Upper lobe of left lung (tissue), 6 donors: Measurements from ENCODE around the gene GRIK3. TPM values are rescaled to one million over a fixed set of nuclear protein-coding genes. Genes with fewer than 3 reads are reported as not detected.
A peak's percentile ranks its signal among the peaks of the same experiment; 100 is the strongest.

Experiments
- ATAC-seq, 2 donors: fragments of 200-7000 bp; cut with Tn5 transposase; one replicate each; pipeline ENCODE4 v1.9.1; 2022; ENCODE audit warnings: mild to moderate bottlenecking in 2 of 2, moderate library complexity in 2 of 2; ENCODE audit not compliant: low FRiP score in 2 of 2
- DNase-seq, 2 donors: peaks; one replicate each; pipeline ENCODE4 v3.0.0-alpha.2; 2019 to 2020
- H3K27ac ChIP-seq, 4 donors: fragments of 200-600 bp; sonication (generic); one replicate each; pipeline ENCODE4 v1.5.1; 2016 to 2019
- H3K27me3 ChIP-seq, 4 donors: fragments of 200-600 bp; sonication (generic); one replicate each; pipeline ENCODE4 v1.5.1; 2017 to 2019
- H3K36me3 ChIP-seq, 4 donors: fragments of 200-600 bp; sonication (generic); one replicate each; pipeline ENCODE4 v1.5.1; 2016 to 2019
- H3K4me1 ChIP-seq, 4 donors: fragments of 200-600 bp; sonication (generic); one replicate each; pipeline ENCODE4 v1.5.1; 2018 to 2019
- H3K4me3 ChIP-seq, 4 donors: fragments of 200-600 bp; sonication (generic); one replicate each; pipeline ENCODE4 v1.5.1; 2017 to 2019; ENCODE audit warnings: mild to moderate bottlenecking in 2 of 4, moderate library complexity in 1 of 4
- H3K9me3 ChIP-seq, 4 donors: fragments of 200-600 bp; sonication (generic); one replicate each; pipeline ENCODE4 v1.5.1; 2018 to 2019
- EP300 ChIP-seq, 4 donors: sonication (generic); formaldehyde crosslinking; IDR thresholded peaks; one replicate each; pipeline ENCODE4 v1.5.1; 2017; ENCODE audit warnings: antibody characterized with exemption in 4 of 4, control low read depth in 2 of 4
- POLR2A ChIP-seq, 4 donors: fragments of 450-650 bp; IDR thresholded peaks; one replicate each; pipeline ENCODE4 v1.5.1; 2016 to 2017; ENCODE audit warnings: antibody characterized with exemption in 4 of 4, mild to moderate bottlenecking in 2 of 4
- POLR2AphosphoS5 ChIP-seq, 2 donors: sonication (generic); formaldehyde crosslinking; IDR thresholded peaks; one replicate each; pipeline ENCODE4 v1.5.1; 2017; ENCODE audit warnings: antibody characterized with exemption in 2 of 2
- WGBS, 2 donors: methylation state at CpG; one replicate each; pipeline ENCODE4 v1.1.5; 2017 to 2018; 5-methylcytosine and 5-hydroxymethylcytosine counted together
- total RNA-seq, 6 donors: library from RNA; depleted of rRNA in 4 of 6; stranded (reverse); fragments of >200 nt in 4 of 6; gene quantifications; one replicate each; pipeline versions ENCODE4 v1.1.0 to v1.2.1, GENCODE V29; 2016 to 2021
- TF ChIP-seq, protein P1 (sequence below), 6 experiments: fragments of 450-650 bp in 4 of 6; fragments of 200-600 bp in 2 of 6; sonication (generic) in 2 of 6; IDR thresholded peaks; one replicate each; pipeline ENCODE4 v1.5.1; 2016 to 2019; ENCODE audit warnings: antibody characterized with exemption in 6 of 6
- donor health status: DM: no; HTN: no; CAD: no; lungs with moderate emphysema.
- donor health status: DM: no; HTN: yes; CAD: no; lungs with severe emphysema.

The GRIK3 gene
- total RNA-seq, 6 donors from 2014 or later = 0.10 to 0.22 TPM; not detected in 4

DNA sequence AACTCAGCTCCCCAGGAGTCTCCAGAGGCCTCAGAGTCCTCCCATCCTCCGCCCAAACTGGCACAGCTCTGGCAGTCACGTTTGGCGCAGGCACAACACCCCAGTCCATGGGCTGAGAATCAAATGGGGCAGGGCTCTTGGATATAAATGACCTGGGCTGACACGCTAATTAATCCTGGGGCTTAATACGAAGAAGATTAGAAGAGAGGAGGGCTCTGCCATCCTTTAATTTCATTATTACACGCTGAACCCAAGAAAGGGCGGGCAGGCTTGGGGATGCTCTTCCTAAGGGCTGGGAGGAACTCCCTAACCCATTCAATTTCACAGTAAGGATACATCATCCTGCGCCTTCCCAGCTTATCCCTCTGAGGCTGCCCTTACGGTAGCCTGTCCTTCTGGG lies 2.4 kb downstream of the GRIK3 start:
- no peak for TF ChIP-seq POLR2A (IDR thresholded peaks at IDR 0.05)
- TF ChIP-seq EP300 (IDR thresholded peaks at IDR 0.05) = no peak
- TF ChIP-seq, protein P1, sequence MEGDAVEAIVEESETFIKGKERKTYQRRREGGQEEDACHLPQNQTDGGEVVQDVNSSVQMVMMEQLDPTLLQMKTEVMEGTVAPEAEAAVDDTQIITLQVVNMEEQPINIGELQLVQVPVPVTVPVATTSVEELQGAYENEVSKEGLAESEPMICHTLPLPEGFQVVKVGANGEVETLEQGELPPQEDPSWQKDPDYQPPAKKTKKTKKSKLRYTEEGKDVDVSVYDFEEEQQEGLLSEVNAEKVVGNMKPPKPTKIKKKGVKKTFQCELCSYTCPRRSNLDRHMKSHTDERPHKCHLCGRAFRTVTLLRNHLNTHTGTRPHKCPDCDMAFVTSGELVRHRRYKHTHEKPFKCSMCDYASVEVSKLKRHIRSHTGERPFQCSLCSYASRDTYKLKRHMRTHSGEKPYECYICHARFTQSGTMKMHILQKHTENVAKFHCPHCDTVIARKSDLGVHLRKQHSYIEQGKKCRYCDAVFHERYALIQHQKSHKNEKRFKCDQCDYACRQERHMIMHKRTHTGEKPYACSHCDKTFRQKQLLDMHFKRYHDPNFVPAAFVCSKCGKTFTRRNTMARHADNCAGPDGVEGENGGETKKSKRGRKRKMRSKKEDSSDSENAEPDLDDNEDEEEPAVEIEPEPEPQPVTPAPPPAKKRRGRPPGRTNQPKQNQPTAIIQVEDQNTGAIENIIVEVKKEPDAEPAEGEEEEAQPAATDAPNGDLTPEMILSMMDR (IDR thresholded peaks at IDR 0.05) = no peak
- no peak for TF ChIP-seq POLR2AphosphoS5 (IDR thresholded peaks at IDR 0.05)
- WGBS, 2 donors = 24 to 47% methylated on average over 6 to 9 of the region's 9 CpGs
- Histone ChIP-seq H3K9me3 (no peaks in the 10 kb centered on the region), H3K36me3 (no peaks in the 10 kb centered on the region), H3K4me1 (peaks cover 0 to 41% (median 10%) of the 10 kb centered on the region in 4 donors), H3K27me3 (peaks cover 0 to 50% (median 27%) of the 10 kb centered on the region in 4 donors), H3K27ac (no peak overlapping the region), H3K4me3 (no peak overlapping the region)
- no peak for DNase-seq
- no peak for ATAC-seq

DNA sequence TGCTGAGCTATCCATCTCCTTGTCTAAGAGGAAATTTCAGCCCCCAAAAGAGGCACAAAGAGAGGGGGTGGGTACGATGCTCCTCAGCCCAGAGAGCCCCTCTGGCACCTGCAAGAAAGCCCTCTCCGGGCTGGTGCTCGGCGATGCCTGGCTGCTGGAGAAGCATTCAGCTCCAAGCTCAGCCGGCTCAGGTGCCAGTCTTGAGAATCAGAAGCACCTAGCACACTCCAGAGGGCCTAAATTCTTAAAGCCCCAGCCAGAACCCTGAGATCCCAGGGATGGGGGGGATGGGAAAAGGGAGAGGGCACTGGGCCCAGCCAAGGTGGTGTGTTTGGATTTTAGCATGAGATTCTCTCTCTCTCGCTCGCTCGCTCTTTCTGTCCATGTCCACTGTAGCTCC lies 2.9 kb downstream of the GRIK3 start:
- ATAC-seq (no peak), DNase-seq (no peak)
- WGBS, 2 donors = 33 to 62% methylated on average over 5 to 8 of the region's 8 CpGs
- H3K9me3 ChIP-seq = no peaks in the 10 kb centered on the region
- peaks cover 0 to 47% (median 25%) of the 10 kb centered on the region in 4 donors for H3K27me3 ChIP-seq
- H3K4me3 ChIP-seq = no peak overlapping the region
- no peak overlapping the region for H3K27ac ChIP-seq
- H3K36me3 ChIP-seq = no peaks in the 10 kb centered on the region
- peaks cover 0 to 41% (median 10%) of the 10 kb centered on the region in 4 donors for H3K4me1 ChIP-seq
- TF ChIP-seq POLR2A (IDR thresholded peaks at IDR 0.05) = no peak
- no peak for TF ChIP-seq EP300 (IDR thresholded peaks at IDR 0.05)
- TF ChIP-seq POLR2AphosphoS5 (IDR thresholded peaks at IDR 0.05) = no peak
- TF ChIP-seq, protein P1 (IDR thresholded peaks at IDR 0.05) = no peak

DNA sequence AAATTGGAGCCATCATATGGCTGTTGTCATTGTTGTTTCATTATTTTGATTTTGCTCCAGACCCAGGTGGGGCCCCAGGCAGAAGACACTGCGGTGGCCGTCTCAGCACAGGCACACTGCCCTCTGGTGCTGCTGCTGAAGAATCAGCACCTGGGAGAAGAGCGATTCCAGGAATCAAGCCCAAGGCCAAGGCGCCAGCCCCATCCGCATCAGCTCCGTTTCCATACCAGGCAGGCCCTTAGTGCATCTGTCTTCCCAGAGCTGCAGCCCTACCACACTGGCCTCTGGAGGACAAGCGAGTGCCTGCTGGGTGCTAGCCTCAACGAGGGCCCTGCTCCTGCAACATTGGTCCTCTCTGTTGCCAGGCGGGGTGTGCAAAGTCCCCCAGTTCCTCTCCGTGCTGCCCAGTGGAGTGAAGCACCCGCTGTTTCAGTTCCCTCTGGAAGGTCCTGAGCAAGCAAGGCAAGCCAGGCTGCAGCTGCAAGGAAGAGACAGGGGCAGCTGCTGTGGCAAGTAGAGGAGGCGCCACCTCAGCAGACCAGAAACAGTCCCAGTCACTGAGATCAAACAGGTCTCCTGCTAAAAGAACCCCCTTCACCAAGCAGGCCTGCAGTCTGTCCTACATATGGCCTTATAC lies 5.2 kb downstream of the GRIK3 start:
- DNase-seq (no peak), ATAC-seq (peak in 1 of 2 donors; percentile 20)
- H3K36me3 ChIP-seq = no peaks in the 10 kb centered on the region
- H3K4me3 ChIP-seq = no peak overlapping the region
- H3K9me3 ChIP-seq = no peaks in the 10 kb centered on the region
- H3K27me3 ChIP-seq = peaks cover 0 to 28% (median 15%) of the 10 kb centered on the region in 4 donors
- H3K4me1 ChIP-seq = peaks cover 0 to 19% (median 4%) of the 10 kb centered on the region in 4 donors
- no peak for TF ChIP-seq EP300 (IDR thresholded peaks at IDR 0.05)
- TF ChIP-seq, protein P1 (IDR thresholded peaks at IDR 0.05) = no peak
- no peak for TF ChIP-seq POLR2AphosphoS5 (IDR thresholded peaks at IDR 0.05)
- TF ChIP-seq POLR2A (IDR thresholded peaks at IDR 0.05) = no peak
- H3K27ac ChIP-seq = no peak overlapping the region
- WGBS, 2 donors = 28% methylated on average over 8 of the region's 12 CpGs; no CpG with 5 or more reads in 1 of the 2 donors

DNA sequence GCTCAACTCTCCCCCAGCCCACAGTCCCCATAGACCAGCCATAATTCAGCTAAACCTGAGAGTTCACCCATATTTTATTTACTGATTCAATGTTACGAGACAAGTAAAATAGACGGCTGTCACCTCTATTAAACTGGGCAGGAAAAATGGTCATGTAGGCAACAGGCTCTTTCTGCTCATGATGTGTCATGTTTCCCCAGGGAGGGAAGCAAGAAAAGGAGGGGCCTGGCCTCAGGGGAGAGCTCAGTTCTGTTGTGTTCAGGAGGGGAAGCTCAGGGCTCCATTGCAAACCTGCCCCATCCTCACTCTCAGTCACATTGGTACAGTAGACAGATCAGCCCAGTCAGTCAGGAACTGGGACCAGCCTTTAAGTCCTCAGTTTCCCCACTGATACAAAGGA lies 12.8 kb downstream of the GRIK3 start:
- H3K27ac ChIP-seq = no peak overlapping the region
- no peak overlapping the region for H3K4me3 ChIP-seq
- no peaks in the 10 kb centered on the region for H3K4me1 ChIP-seq
- WGBS, 2 donors = 96 to 97% methylated on average over 2 of the region's 2 CpGs
- no peaks in the 10 kb centered on the region for H3K9me3 ChIP-seq
- DNase-seq = no peak
- H3K27me3 ChIP-seq = no peaks in the 10 kb centered on the region
- H3K36me3 ChIP-seq = no peaks in the 10 kb centered on the region
- no peak for ATAC-seq
- TF ChIP-seq, protein P1 (IDR thresholded peaks at IDR 0.05) = no peak
- no peak for TF ChIP-seq POLR2A (IDR thresholded peaks at IDR 0.05)
